ENCODE data around the gene SPINK1. TPM values are rescaled to one million over a fixed set of nuclear protein-coding genes. Genes with fewer than 3 reads are reported as not detected.

The SPINK1 gene
- polyA plus RNA-seq (2011; rRNA removed) (not detected in 2 replicates), polyA minus RNA-seq (2011; rRNA and poly(A)+ RNA removed) (not detected in 2 replicates)

- DNase-seq (ENCODE audit: low read depth), result no peak
- no peak within 1 kb of the TSS for H3K4me3 ChIP-seq (ENCODE audit: low read depth, low read length)
- H3K36me3 ChIP-seq (ENCODE audit: control insufficient read depth, insufficient read depth, low read length), result no peaks in the 10 kb centered on the region
- ChIA-PET CTCF (interaction anchor here (3.1 kb wide), 1 partner anchor 8 kb away, joined by 21 read pairs; no protein-coding TSS in a partner anchor), POLR2A (no interaction called here)
- no peaks in the 10 kb centered on the region for H3K27me3 ChIP-seq (ENCODE audit: control insufficient read depth, insufficient read depth, low read length)
- TF ChIP-seq, protein P1, sequence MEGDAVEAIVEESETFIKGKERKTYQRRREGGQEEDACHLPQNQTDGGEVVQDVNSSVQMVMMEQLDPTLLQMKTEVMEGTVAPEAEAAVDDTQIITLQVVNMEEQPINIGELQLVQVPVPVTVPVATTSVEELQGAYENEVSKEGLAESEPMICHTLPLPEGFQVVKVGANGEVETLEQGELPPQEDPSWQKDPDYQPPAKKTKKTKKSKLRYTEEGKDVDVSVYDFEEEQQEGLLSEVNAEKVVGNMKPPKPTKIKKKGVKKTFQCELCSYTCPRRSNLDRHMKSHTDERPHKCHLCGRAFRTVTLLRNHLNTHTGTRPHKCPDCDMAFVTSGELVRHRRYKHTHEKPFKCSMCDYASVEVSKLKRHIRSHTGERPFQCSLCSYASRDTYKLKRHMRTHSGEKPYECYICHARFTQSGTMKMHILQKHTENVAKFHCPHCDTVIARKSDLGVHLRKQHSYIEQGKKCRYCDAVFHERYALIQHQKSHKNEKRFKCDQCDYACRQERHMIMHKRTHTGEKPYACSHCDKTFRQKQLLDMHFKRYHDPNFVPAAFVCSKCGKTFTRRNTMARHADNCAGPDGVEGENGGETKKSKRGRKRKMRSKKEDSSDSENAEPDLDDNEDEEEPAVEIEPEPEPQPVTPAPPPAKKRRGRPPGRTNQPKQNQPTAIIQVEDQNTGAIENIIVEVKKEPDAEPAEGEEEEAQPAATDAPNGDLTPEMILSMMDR (IDR thresholded peaks at IDR 0.05; ENCODE audit: insufficient read depth, low read depth, low read length), result no peak
Measured at GRCh38 chr5:147831465-147831864, at the start of gene SPINK1. Gene SPINK1 (minus strand): TSS chr5:147831671. CDS start chr5:147831577, 94 bp downstream.

- H3K27me3 ChIP-seq (ENCODE audit: control insufficient read depth, insufficient read depth, low read length), result no peaks in the 10 kb centered on the region
- ChIA-PET POLR2A (no interaction called here), CTCF (no interaction called here)
- no peak for DNase-seq (ENCODE audit: low read depth)
- no peak overlapping the region for H3K4me3 ChIP-seq (ENCODE audit: low read depth, low read length)
- no peaks in the 10 kb centered on the region for H3K36me3 ChIP-seq (ENCODE audit: control insufficient read depth, insufficient read depth, low read length)
- TF ChIP-seq, protein P1 (IDR thresholded peaks at IDR 0.05; ENCODE audit: insufficient read depth, low read depth, low read length), result no peak
Measured at GRCh38 chr5:147880487-147880886, 49.0 kb upstream of the SPINK1 start.

- POLR2A ChIA-PET, result no interaction called here
- no peaks in the 10 kb centered on the region for H3K36me3 ChIP-seq (ENCODE audit: control insufficient read depth, insufficient read depth, low read length)
- DNase-seq (ENCODE audit: low read depth), result no peak
- H3K4me3 ChIP-seq (ENCODE audit: low read depth, low read length), result no peak overlapping the region
- CTCF ChIA-PET, result interaction anchor here (1.2 kb wide), 1 partner anchor 22 kb away, joined by 3 read pairs; no protein-coding TSS in a partner anchor
- TF ChIP-seq, protein P1 (IDR thresholded peaks at IDR 0.05; ENCODE audit: insufficient read depth, low read depth, low read length), result no peak
- no peaks in the 10 kb centered on the region for H3K27me3 ChIP-seq (ENCODE audit: control insufficient read depth, insufficient read depth, low read length)
Measured at GRCh38 chr5:147879784-147880183, 48.3 kb upstream of the SPINK1 start.

DNA sequence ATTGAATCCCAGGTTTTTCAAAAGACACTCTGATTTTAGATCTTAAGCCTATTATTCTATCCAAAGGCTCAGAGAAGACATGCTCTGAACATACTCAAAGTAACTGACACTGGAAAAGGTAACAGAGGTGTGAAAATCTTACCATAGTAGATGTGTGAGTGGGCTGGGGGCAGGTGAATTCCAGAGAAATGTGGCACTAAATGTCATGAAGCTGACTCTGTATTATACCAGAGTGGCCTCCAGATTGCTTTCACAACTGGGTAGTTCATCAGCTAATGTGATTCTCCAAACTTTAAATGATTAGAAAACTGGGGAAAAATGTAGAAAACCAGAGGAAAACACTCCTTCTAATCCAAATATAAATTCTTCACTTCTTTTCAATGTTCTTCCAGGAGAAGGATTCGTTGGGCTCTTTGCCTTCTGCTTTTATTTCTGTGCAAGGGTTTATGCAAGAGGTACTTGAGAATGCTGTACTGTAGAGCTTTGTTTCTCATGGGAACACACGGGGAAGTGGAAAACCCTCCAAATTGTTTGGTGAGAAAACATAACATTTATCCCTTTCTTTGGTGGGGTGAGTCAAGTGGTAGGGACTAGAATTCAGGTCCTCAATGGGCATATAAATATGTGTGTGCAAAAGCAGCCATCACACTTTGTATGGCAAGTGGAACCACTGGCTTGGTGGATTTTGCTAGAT lies 46.7 kb upstream of the SPINK1 start, which contains the start of gene SCGB3A2:
TSS of gene SCGB3A2 (plus strand) at position 646 of the 694 bp plus-strand sequence. CDS start 93 bp downstream, outside the sequence.
- DNase-seq (ENCODE audit: low read depth), result no peak
- H3K4me3 ChIP-seq (ENCODE audit: low read depth, low read length), result no peak within 1 kb of the TSS
- ChIA-PET CTCF (interaction anchor here (1.2 kb wide), 1 partner anchor 21 kb away, joined by 3 read pairs; no protein-coding TSS in a partner anchor), POLR2A (no interaction called here)
- H3K36me3 ChIP-seq (ENCODE audit: control insufficient read depth, insufficient read depth, low read length), result no peaks in the 10 kb centered on the region
- TF ChIP-seq, protein P1 (IDR thresholded peaks at IDR 0.05; ENCODE audit: insufficient read depth, low read depth, low read length), result no peak
- no peaks in the 10 kb centered on the region for H3K27me3 ChIP-seq (ENCODE audit: control insufficient read depth, insufficient read depth, low read length)

GRCh38 chr5:147876626-147877025 lies 45.2 kb upstream of the SPINK1 start:
- POLR2A ChIA-PET, result no interaction called here

More at GRCh38 chr5:147876626-147877025, 45.2 kb upstream of the SPINK1 start:
- no peak for DNase-seq (ENCODE audit: low read depth)
- no peaks in the 10 kb centered on the region for H3K27me3 ChIP-seq (ENCODE audit: control insufficient read depth, insufficient read depth, low read length)
- TF ChIP-seq, protein P1 (IDR thresholded peaks at IDR 0.05; ENCODE audit: insufficient read depth, low read depth, low read length), result no peak
- no peak overlapping the region for H3K4me3 ChIP-seq (ENCODE audit: low read depth, low read length)
- H3K36me3 ChIP-seq (ENCODE audit: control insufficient read depth, insufficient read depth, low read length), result no peaks in the 10 kb centered on the region
- CTCF ChIA-PET, result interaction anchor here (1.0 kb wide), 1 partner anchor 18 kb away, joined by 3 read pairs; no protein-coding TSS in a partner anchor
